Activated CD4-positive, alpha-beta T cell treated with anti-CD3 and anti-CD28 coated beads for 48 hours (primary cell): ENCODE measurements around the gene GRIA4.

Source experiments
- DNase-seq: peaks from one replicate; pipeline ENCODE4 v3.0.0-alpha.2; 2020

The GRIA4 gene

GRCh38 chr11:105609832-105610781, at the start of gene GRIA4:
Gene GRIA4 (plus strand): TSS chr11:105610073. CDS start chr11:105610998, 925 bp downstream.
- peak; percentile 26 for DNase-seq

DNA sequence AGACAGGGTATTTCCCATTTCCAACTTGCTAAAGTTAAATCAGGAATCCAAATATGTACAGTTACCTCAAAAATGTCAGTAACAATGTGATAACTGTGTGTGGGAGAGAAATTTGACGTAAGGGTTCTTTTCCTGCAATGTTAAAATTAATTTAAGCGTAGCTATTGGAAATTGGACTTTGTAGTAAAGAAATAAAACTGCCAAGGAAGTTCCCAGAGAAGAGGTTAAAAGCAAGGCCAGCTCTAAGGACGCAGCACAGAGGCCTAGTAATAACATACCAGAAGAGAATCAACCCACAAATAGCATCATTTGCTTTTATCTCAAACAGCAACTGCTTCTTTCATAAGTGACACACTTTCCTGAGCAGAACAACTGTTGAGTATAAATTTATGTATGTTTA, 36.8 kb upstream of the GRIA4 start:
- DNase-seq = no peak

DNA sequence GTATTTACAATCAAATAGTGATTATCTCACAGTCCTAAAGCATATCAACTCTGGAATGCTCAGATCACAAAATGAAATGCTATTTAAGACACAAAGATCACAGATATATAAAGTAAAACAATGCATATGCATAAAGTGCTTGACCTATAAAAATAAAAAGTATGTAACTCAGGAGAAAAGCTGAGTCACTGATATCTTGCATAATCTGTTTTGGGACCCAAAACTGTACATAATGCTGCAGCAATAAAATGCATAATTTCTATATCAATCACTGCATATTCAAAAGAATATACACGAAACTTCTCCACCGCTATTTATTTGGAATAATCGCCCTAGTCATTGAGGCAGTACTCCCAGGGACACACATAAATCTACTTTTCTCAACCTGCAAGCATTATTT, 34.9 kb upstream of the GRIA4 start:
- DNase-seq = no peak

DNA sequence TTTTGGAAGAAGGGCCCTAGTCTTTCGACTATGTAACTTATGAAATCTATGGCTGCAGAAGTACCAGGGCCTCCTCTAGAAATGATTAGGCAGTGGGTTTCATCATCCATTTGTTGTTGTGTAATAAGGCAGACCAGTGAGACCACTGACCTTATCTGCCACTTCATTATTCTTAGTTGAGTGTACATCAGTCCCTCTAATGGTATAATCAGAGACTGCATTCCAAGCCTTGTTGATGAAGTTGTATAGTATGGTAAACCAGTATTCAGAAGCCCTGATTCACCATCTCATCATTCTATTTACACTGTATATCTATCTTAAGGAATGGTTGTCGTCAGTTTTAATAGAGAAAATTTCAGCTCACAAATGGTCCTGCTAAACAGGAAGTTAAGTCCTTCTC, 32.2 kb upstream of the GRIA4 start:
- DNase-seq = no peak

DNA sequence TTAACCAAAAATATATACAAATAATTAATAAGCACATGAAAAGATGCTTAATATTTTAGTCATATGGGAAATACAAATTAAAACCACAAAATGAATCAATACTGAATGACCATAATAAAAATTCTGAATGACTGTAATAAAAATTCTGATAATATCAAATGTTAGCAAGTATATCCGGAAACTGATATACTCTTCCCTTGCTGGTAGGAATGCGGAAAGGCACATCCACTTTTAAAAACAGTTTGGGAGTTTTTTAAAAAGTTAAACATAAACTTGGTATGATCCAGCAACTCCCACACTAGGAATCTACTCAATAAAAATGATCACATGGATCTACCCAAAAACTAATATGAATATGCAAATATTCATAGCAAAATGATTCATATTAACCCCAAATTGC, 30.8 kb upstream of the GRIA4 start:
- DNase-seq = no peak

- no peak for DNase-seq
Observed at GRCh38 chr11:105582497-105582896, 27.4 kb upstream of the GRIA4 start.

DNA sequence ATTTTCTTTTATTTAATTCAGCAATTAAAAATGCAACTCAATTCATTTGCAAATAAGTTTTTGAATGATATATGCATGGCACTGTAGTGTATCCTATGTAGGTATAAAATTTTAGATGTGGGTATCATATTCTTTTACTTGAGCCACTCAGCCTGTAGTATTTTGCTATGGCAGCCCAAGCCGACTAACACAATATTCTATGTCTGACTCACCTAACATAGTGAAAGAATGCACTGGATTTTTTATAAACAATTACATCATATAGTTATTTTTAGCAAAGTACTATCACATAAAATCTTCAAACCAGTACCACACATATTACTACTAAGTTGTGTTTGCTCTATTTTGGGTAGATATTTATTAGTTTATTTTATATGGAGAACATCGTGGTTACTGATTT, 21.9 kb upstream of the GRIA4 start:
- no peak for DNase-seq

DNA sequence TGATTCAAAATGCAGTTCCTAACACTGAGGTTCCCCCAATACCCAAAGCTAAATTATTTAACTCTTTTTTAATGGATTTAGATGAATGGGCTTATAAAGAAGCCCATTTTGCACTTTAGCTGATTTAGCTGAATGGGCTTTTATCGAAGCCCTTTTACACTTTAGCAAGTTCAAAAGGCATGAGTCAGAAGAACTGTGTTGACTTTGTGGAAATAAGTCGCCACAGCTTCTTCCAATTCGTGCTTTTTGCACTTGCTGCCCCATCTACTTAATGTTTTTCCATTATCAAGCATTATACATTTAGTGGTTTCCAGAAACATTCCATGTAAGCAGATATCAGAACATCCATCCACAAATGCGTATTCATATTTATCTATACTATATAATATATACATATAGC, 20.5 kb upstream of the GRIA4 start:
- DNase-seq = no peak

DNA sequence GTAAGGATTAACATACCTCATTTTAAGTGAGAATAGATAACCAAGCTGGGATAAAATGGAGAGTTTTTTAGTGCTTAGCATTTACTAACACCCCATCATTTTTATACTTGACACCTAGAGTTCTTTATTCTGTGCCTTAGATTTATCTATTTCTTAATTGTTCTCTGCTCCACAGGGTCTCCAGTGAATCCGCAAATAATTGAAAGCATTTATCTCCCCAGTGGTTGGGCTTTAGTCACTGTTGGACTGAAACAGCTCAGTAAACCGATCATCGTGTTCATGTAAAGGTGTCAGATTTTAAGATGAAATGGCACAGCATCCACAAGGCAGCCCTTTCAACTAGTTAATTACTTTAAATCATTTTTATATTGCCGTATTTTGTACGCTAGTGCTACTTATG, 17.8 kb upstream of the GRIA4 start:
- no peak for DNase-seq

GRCh38 chr11:105598371-105598770, 11.5 kb upstream of the GRIA4 start:
- DNase-seq = no peak

DNA sequence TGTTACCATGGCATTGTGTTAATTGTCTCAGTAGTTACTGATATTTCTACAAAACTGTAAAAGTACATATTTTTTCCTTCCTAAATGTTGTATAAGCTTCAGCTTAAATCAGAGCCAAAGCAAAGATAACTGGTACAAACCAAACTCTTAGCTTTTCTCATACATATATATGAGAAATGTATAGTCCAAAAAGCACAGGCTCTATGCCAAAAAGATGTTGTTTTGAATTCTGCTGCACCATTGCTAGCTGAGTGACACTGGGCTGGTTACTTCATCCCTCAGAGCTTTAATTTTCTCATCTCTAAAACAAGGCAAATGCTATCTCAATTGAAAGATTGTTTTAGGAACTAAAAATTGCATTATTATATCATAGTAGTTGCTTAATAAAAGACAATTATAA, 6.7 kb upstream of the GRIA4 start:
- no peak for DNase-seq

DNA sequence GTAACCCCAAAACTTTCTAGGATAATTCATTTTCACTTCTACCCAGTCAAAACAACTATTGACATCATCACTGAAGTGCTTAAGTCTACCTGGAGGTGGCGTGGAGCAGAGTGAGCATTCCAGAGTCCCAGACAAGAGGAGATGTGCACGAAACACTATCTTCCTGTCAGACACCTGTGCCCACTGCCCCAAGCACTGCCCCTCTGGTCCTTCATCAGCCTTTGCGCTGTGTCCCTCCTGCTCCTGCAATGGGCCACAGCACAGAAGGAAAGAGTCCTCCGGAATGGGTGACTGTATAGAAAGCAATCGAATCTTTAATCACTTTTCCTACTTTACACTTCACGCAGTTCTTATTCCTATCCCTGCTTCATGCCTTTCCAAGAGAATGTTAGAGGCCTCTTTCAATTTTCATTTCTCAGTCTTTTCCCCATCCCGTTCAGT, 512 bp upstream of the GRIA4 start:
- DNase-seq = peak; percentile 30

- no peak for DNase-seq
Observed at GRCh38 chr11:105610871-105611571, 1.1 kb downstream of the GRIA4 start.

DNA sequence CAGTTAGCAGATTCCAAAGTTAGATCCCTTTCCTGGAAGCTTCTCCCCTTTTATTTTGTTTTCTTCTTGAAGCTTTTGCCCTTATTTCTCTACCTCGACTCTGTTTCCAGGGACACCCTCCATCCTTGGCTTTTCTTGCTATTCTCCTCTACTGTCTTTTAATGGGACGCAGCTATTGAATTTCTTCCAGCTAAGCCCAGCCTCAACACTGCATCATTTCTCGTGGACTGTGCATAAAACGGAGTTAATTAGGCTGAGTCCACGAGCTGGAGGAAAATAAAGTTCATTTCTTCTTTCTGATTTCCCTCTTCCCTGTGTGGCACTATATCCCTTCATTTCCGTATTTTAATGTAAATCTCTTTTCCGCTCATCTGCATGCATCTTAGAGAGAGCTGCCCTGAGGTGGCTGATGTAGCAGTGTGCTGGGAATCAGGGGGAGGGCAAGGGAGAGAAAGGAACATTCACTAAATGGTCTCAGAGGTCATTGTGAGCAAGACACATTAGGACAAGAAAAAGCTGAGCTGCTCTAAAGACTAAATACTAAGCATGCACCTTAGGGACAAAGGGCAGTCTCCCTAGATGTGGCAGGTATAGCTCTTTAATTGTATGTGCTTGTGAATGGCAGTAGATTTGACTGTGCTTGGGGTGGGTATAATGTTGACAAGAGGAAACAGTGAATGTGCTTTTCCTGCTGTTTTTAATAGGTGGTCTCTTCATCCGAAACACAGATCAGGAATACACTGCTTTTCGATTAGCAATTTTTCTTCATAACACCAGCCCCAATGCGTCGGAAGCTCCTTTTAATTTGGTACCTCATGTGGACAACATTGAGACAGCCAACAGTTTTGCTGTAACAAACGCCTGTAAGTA, 1.9 kb downstream of the GRIA4 start:
- no peak for DNase-seq

- no peak for DNase-seq
Observed at GRCh38 chr11:105612771-105613170, 2.9 kb downstream of the GRIA4 start.

DNA sequence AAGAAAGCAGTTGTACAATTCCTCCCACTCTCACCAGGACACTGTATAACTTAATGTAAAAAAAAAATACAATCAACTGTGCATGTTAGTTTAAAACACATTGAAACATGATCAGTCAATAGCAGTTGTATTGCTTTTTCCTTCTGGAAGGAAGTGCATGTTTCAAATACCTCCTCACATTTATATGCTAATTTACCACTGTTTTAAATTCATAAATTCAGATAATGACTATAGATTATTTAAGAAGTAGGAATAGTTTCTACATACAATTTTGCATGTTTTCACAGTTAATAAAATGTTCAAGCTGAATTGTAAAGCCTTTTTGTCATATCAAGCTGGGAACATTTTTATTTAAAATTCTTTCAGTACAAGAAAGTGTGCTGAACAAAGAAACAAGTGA, 3.3 kb downstream of the GRIA4 start:
- DNase-seq = no peak

GRCh38 chr11:105618343-105618955, 8.6 kb downstream of the GRIA4 start:
- no peak for DNase-seq

DNA sequence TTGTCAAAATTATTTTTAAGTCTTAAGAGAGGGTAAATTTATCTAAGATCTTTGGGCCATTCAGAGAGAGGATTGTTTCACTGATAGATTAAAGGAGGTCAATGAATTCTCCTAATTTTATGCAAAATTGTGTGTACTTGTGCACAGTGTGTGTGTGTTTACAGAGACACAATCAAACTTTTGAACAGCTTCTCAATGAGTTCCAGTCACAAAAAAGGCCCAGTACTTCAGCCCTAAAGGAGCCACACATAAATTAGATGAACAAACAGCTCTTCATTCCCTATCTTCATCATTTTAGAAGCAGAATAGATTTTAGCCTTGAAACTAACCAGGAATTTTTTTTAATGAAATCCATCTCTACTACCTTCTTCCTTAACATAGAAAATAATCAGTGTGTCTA, 9.7 kb downstream of the GRIA4 start:
- no peak for DNase-seq

DNA sequence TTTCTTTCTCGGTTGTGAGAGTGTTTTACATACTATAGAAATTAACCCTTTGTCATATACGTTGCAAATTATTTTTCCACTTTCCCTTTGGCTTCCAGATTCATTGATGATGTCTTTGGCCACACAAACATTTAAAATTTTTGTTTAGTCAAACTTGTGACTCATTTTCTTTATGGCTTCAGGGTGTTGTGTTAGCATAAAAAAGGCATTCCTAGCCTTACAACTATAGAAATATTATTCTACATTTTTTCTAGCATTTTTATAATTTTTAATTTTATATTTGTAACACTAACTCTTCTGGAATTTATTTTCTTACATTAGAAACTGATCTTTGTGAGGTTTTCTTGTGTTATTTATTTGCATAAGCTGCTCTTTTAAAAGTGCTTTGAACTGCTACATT, 12.1 kb downstream of the GRIA4 start:
- DNase-seq = no peak

GRCh38 chr11:105632316-105632715, 22.4 kb downstream of the GRIA4 start:
- no peak for DNase-seq

- DNase-seq = no peak
Observed at GRCh38 chr11:105635466-105635865, 25.6 kb downstream of the GRIA4 start.

DNA sequence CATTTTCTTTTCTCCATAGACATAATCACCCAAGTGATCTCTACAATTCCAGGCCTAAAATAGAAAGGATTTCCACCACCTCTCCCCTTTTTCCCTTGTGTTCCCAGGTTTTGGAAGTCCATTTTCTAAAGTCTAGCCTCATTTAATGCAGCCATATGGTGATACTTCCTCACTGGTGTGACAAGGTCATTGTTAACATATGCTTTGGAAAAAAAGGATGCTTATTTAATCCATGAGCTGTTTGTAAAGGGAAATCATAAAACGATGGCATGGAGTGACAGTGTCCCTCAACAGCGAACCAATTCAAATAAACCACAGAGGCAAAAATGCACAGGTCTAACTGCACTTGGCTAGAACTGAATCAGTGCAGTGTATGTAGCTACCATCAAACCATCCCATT, 26.6 kb downstream of the GRIA4 start:
- DNase-seq = no peak

DNA sequence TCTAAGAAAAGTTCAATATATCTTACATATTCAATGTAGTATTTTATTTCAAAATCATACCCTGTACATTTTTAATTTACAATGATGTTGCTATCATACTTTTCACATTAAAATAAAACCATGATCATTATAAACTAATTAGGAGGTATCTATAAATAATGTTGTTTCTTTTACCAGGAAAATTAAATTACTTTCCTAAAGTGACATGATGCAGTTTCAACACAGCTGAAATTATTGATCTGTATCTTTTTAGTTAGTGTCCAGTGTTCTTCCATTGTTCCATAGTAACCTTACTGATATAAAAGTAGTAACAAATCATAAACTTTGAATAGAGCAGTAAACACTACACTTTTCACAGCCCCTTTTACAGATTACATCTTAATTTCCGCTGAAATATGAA, 29.7 kb downstream of the GRIA4 start:
- no peak for DNase-seq
